ENCODE data around the gene EXOSC10.
"Not testable (repeated sequence)": the region's sequence is repeated elsewhere in the genome, so short reads cannot be mapped to it uniquely, and the experiment has no call there.

Gene EXOSC10

GRCh38 chr1:11059155-11059967 lies 40.3 kb downstream of the EXOSC10 start:
- DNase-seq = no peak

GRCh38 chr1:11058595-11059154 lies 41.0 kb downstream of the EXOSC10 start:
- DNase-seq = no peak

DNA sequence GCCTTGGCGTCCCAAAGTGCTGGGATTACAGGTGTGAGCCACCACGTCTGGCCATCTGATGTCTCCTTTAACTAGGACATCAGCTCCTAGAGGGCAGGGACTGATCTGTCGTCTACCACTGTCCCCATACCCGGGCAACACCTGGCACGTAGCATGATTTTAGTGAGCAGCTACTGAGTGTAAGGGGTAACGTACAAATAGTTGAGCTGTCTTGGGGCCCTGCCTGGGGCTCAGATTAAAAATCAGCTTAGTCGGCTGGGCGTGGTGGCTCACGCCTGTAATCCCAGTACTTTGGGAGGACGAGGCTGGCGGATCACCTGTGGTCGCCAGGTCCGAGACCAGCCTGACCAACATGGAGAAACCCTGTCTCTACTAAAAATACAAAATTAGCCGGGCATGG lies 41.6 kb downstream of the EXOSC10 start:
- no peak for DNase-seq

GRCh38 chr1:11057477-11057876 lies 42.2 kb downstream of the EXOSC10 start:
- DNase-seq = no peak

- DNase-seq = no peak
Observed at GRCh38 chr1:11056504-11056903, 43.2 kb downstream of the EXOSC10 start.

GRCh38 chr1:11055676-11056075 lies 44.0 kb downstream of the EXOSC10 start:
- DNase-seq = no peak

DNA sequence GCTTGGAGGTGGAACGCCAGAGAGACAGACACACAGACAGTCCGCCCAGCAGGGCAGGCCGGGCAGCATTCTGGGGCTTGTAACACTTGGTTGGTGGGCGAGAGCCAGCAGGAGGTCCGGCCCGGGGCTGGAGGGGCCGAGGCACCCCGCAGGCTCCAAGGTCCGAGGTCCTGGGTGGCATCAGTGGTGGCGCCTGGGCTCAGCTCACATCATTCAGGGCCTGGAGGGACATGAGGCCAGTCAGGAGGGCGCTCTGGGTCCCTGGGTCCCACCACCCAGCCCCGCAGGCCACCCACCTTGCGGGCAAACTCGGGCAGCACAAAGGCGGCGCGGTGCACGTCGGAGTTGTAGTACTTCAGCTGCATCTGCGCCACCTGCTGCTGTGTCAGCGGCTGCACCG lies 45.0 kb downstream of the EXOSC10 start:
- DNase-seq = no peak

DNA sequence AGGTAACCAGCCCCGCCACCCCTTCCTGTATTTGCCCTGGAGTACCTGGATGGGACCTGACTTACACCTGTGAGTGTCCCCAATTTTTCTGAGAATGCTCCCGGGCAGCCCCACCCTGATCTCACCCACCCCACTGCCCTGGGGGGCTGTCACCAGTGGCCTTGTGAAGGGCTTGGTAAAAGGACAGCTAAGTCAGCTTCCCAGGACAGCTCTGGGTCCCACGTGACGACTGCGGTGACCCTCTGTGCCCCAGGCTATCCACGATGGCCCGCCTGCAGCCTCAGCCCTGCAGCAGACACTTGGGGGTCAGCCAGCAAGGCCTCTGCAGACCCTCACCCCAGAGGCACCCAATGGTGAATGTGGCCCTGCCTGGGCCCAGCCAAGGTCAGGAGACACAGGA lies 45.5 kb downstream of the EXOSC10 start:
- DNase-seq = no peak

- DNase-seq = peak; percentile 62
Observed at GRCh38 chr1:11053758-11054137, 45.9 kb downstream of the EXOSC10 start.

- no peak for DNase-seq
Observed at GRCh38 chr1:11052839-11053757, 46.6 kb downstream of the EXOSC10 start.

- DNase-seq = no peak
Observed at GRCh38 chr1:11051781-11052511, 47.7 kb downstream of the EXOSC10 start.

- DNase-seq = not testable (repeated sequence)
Observed at GRCh38 chr1:11051121-11051520, 48.5 kb downstream of the EXOSC10 start.

DNA sequence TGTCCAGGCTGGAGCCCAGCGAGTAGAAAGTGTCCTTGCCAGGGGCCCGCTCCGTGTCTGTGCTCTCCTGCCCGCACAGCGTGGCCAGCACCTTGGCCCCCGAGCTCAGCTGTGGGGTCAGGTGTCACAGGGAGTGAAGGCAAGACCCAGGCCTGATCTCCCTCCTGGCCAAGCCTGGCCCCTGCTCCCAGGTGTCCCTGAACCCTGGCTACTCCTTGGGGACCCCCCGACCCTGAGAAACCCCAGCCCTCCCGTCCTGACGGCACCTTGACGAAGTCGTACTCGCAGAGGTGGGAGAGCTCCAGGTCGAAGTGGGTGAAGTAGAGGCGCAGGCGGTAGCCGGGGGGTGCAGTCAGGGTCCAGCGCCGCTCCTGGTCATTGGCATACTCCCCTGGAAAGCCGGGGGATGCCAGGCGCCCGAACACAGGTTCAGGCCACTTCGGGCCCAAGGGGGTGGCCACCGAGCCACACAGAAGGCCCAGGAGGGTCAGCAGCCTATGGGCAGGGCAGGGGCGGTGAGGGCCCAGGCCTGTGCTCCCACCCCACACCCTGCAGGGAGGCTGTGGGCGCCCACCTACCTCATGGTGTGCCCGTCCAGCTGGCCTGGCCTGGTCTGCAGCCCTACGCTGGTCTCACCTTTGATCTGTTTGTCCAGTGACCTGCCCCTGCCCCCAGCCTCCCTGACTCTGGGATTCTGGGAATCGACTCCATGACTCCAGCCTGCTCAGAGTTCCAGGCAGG lies 52.9 kb downstream of the EXOSC10 start, which contains the start of gene MASP2:
MASP2 (minus strand) TSS at position 615 of the 741 bp plus-strand sequence; CDS start at position 583, 32 bp downstream.
- DNase-seq = no peak

DNA sequence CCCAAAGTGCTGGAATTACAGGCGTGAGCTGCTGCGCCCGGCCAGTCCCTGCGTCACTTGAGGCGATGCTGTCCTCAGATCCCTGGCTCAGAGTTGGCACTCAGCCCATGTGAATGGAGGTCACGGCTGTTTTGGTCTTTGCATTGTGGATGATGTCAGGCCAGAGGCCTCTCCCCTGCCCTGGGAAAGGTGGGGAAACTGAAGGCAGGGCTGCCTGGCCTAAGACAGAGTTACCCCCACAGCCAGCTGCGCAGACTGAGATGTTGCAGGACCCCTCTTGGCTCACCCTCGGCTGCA lies 53.5 kb downstream of the EXOSC10 start:
- DNase-seq = no peak

GRCh38 chr1:11045428-11046269 lies 54.0 kb downstream of the EXOSC10 start:
- DNase-seq = no peak

- DNase-seq = no peak
Observed at GRCh38 chr1:11044849-11045427, 54.7 kb downstream of the EXOSC10 start.

GRCh38 chr1:11044086-11044848 lies 55.4 kb downstream of the EXOSC10 start:
- DNase-seq = no peak

DNA sequence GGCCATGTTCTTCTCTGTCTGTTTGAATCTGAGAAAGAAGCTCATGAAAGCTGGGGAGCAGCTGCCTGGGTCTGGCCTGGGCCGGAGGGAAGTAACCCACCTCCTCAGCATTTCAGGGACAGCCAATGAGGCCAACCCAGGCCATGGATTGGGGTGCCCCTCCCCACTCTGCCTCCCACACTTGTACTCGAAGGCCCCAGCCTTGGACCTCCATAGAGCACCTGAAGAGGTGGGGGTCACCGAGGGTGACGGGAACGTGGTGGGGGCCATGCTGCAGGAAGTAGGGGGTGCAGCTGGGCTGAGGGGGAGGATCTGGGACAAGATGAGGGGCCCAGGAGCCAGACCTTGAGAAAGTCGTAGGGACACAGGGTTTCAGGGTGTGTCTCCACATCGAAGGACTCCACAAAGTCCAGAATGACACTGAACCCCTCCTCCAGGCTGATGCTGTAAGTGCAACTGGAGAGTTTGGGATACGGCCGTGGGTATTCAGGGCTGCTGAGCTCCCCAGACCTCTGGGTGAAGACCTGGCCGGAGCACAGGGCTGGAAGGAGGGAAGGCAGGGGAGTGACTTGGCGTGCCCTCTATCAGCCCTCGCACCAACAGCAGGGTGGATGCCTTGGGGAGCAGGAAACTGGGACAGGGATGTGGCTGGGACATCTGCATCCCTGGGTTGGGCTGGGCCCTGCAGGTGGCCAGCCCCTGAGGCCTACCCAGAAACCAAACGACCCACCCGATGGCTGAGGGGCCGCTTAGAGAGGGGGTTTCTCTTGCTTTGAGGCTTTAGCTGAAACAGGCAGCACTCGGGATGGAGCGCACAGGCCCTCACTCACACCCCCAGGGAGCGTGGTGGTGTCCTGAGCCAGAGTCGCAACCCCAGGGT lies 56.4 kb downstream of the EXOSC10 start:
- no peak for DNase-seq

- no peak for DNase-seq
Observed at GRCh38 chr1:11042065-11042464, 57.6 kb downstream of the EXOSC10 start.

Measured in right forelimb (tissue), 1 donor.